Muscle of leg (tissue), 11 donors: Measurements from ENCODE around the gene SETMAR. TPM values are rescaled to one million over a fixed set of nuclear protein-coding genes. Genes with fewer than 3 reads are reported as not detected.

ENCODE experiments used
- DNase-seq: peaks from one replicate; pipeline ENCODE4 v3.0.0; 2013
- H3K27ac ChIP-seq: one replicate; pipeline ENCODE4 v1.5.1; 2013; ENCODE audit warnings: mild to moderate bottlenecking, low read length, control low read depth
- H3K27me3 ChIP-seq: one replicate; pipeline ENCODE4 v1.6.1; 2013; ENCODE audit warnings: low read length; ENCODE audit not compliant: control insufficient read depth, insufficient read depth
- H3K36me3 ChIP-seq: one replicate; pipeline ENCODE4 v1.6.1; 2013; ENCODE audit warnings: low read length; ENCODE audit not compliant: control insufficient read depth, insufficient read depth
- H3K4me1 ChIP-seq: one replicate; pipeline ENCODE4 v1.6.1; 2013; ENCODE audit warnings: low read length; ENCODE audit not compliant: control insufficient read depth, insufficient read depth
- H3K4me3 ChIP-seq: one replicate; pipeline ENCODE4 v1.5.1; 2013; ENCODE audit warnings: low read length, control low read depth
- H3K9me3 ChIP-seq: replicated peaks from 2 replicates; pipeline ENCODE4 v1.6.1; 2013; ENCODE audit warnings: low read depth, low read length; ENCODE audit not compliant: control insufficient read depth
- WGBS: methylation state at CpG from one replicate; pipeline ENCODE4 v1.1.5; 2013; ENCODE audit warnings: missing lambda C conversion rate; ENCODE audit not compliant: insufficient coverage; 5-methylcytosine and 5-hydroxymethylcytosine counted together
- polyA plus RNA-seq, 8 donors: library from polyadenylated mRNA; unstranded; fragments of 120-200 nt; gene quantifications; one replicate each; pipeline versions ENCODE4 v1.2.1 to v1.2.3, GENCODE V29; 2013; ENCODE audit warnings: inconsistent platforms in 1 of 8, low replicate concordance in 1 of 8; ENCODE audit not compliant: insufficient read length in 8 of 8, insufficient read depth in 1 of 8
- total RNA-seq: library from RNA; stranded (reverse); fragments of 120-200 nt; gene quantifications from one replicate; pipeline ENCODE4 v1.2.4, GENCODE V29; 2013

SETMAR gene
- total and polyA plus RNA-seq, 9 donors = 14.4 to 20.4 (median 16.3) TPM

GRCh38 chr3:4332111-4332510 is 28.9 kb downstream of the SETMAR start:
- no peak overlapping the region for H3K27ac ChIP-seq
- WGBS = no CpG with 5 or more reads among the region's 1 CpG

DNA sequence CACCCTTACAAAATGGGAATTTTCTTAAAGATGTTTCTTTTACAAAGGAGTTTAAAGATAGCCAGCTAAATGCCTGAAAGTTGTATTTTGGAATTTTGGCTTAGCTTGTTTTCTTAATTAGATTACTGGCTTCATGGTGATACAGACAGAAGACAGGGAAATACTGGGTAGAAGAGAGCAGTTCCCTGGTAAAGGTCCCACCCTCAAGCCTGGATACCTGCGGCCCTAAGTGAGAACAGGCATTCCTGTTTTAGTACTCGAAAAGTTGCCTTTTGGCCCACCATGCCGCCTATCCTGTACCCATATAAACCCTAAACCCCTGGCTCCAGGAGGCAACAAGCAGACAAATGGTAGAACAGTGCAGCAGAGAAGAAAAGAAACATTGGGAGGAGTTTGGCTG is 29.4 kb downstream of the SETMAR start:
- Histone ChIP-seq H3K4me3 (no peak overlapping the region), H3K4me1 (no peaks in the 10 kb centered on the region), H3K27ac (no peak overlapping the region), H3K36me3 (no peaks in the 10 kb centered on the region), H3K9me3 (peaks cover 4% of the 10 kb centered on the region), H3K27me3 (no peaks in the 10 kb centered on the region)
- DNase-seq = no peak
- no CpG with 5 or more reads among the region's 3 CpGs for WGBS

More at GRCh38 chr3:4332111-4332510, 28.9 kb downstream of the SETMAR start:
- no peaks in the 10 kb centered on the region for H3K4me1 ChIP-seq
- H3K4me3 ChIP-seq = no peak overlapping the region
- no peak for DNase-seq
- H3K9me3 ChIP-seq = peaks cover 6% of the 10 kb centered on the region
- H3K36me3 ChIP-seq = no peaks in the 10 kb centered on the region
- no peaks in the 10 kb centered on the region for H3K27me3 ChIP-seq

- no peaks in the 10 kb centered on the region for H3K27me3 ChIP-seq
- no peaks in the 10 kb centered on the region for H3K36me3 ChIP-seq
- no peak for DNase-seq
- H3K9me3 ChIP-seq = peaks cover 4% of the 10 kb centered on the region
- H3K4me3 ChIP-seq = no peak overlapping the region
- no CpG with 5 or more reads among the region's 3 CpGs for WGBS
- no peak overlapping the region for H3K27ac ChIP-seq
- H3K4me1 ChIP-seq = no peaks in the 10 kb centered on the region
These were observed 29.8 kb downstream of the SETMAR start for GRCh38 chr3:4332991-4333390.

GRCh38 chr3:4334548-4334947 is 31.4 kb downstream of the SETMAR start:
- no peak for DNase-seq
- Histone ChIP-seq H3K4me3 (no peak overlapping the region), H3K9me3 (no peaks in the 10 kb centered on the region), H3K27ac (no peak overlapping the region), H3K4me1 (no peaks in the 10 kb centered on the region), H3K36me3 (no peaks in the 10 kb centered on the region), H3K27me3 (no peaks in the 10 kb centered on the region)
- no CpG with 5 or more reads among the region's 1 CpG for WGBS

DNA sequence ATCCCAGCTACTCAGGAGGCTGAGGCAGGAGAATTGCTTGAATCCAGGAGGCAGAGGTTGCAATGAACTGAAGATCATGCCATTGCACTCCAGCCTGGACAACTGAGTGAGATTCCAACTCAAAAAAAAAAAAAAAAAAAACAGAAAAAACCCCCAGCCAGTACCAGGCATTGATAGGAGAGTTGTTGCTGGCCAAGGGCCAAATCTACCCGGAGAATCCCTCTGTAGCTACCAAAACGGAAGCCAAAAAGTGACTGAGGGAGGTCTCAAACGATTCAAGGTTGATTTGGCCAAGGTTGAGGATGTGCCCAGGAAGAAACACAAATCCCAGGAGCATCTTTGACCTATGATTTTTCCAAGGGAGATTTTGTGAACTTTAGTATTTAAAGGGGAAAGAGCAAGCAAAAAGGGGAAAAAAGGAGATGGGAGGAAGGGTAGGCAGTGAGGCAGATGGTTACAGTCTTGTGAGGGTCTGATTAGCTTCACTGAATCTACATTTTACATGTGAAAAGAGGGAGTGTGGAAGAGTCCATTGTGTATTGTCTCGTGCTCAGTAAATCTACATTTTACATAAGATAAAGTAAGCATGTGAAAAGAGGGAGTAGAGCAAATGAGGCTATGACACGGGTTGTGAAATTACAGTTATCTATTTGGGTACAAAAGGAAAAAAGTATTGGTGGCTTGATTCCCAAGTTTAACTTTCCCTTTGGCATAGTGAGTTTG is 32.8 kb downstream of the SETMAR start:
- no peaks in the 10 kb centered on the region for H3K4me1 ChIP-seq
- no peak overlapping the region for H3K27ac ChIP-seq
- no peaks in the 10 kb centered on the region for H3K27me3 ChIP-seq
- no peaks in the 10 kb centered on the region for H3K36me3 ChIP-seq
- no peak overlapping the region for H3K4me3 ChIP-seq
- H3K9me3 ChIP-seq = no peaks in the 10 kb centered on the region
- 43% methylated on average over 1 of the region's 5 CpGs for WGBS
- no peak for DNase-seq

DNA sequence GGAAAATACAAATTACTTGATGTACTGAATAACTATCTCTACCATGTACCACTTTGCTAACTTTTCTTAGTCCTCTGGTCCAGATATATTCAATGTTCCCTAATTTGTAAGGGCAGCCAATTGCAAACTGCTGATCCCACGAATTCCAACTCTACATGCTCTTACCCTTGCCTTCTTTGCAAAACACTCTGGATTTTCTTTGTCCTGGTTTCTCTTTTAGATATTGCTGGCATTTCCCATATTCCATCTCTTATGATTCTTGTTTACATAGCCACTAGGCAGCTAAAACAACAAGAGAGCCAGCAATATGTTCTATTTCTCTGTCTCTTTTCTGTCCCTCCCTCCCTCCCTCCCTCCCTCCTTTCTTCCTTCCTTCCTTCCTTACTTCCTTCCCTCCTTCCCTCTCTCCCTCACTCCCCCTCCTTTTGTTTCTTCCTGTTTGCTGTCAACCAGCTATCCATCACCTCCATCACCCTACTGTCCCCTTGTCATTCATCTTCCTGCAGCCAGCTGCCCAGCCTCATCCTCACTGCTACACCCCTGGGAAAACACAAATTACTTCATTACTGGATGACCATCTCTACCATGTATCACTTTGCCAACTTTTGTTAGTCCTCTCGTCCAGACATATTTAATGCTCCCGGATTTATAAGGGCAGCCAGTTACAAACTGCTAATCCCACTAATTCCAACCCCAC is 33.8 kb downstream of the SETMAR start:
- H3K36me3 ChIP-seq = no peaks in the 10 kb centered on the region
- no peak for DNase-seq
- no peaks in the 10 kb centered on the region for H3K4me1 ChIP-seq
- no peaks in the 10 kb centered on the region for H3K9me3 ChIP-seq
- 55% methylated on average over 3 of the region's 3 CpGs for WGBS
- no peaks in the 10 kb centered on the region for H3K27me3 ChIP-seq
- H3K27ac ChIP-seq = no peak overlapping the region
- H3K4me3 ChIP-seq = no peak overlapping the region

DNA sequence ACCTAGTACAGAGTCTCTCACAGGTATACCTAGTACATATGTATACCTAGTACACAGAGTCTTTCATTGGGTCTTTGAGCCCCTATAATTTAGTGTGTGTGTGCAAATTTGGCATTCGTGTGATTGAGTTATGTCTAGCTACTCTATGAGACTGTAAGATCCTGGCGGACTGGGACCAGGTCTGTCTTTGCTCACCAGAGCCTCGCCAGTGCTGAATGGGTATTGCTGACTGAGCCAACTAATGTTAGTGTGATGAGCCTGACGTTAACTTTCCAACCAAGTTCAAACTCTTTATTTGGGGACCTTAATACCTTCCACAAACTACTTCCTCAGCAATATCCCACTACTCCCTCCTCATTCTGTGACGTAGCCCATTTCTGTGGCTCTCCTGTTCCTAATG is 35.6 kb downstream of the SETMAR start:
- no peak for DNase-seq
- H3K4me3 ChIP-seq = no peak overlapping the region
- WGBS = 86% methylated on average over 1 of the region's 5 CpGs
- no peaks in the 10 kb centered on the region for H3K9me3 ChIP-seq
- no peaks in the 10 kb centered on the region for H3K27me3 ChIP-seq
- H3K36me3 ChIP-seq = no peaks in the 10 kb centered on the region
- no peak overlapping the region for H3K27ac ChIP-seq
- no peaks in the 10 kb centered on the region for H3K4me1 ChIP-seq

GRCh38 chr3:4340077-4340410 is 36.9 kb downstream of the SETMAR start:
- no peak overlapping the region for H3K4me3 ChIP-seq
- no peaks in the 10 kb centered on the region for H3K27me3 ChIP-seq
- no peak for DNase-seq
- WGBS = 100% methylated on average over 1 of the region's 4 CpGs
- H3K27ac ChIP-seq = no peak overlapping the region
- no peaks in the 10 kb centered on the region for H3K4me1 ChIP-seq
- H3K9me3 ChIP-seq = no peaks in the 10 kb centered on the region
- no peaks in the 10 kb centered on the region for H3K36me3 ChIP-seq

GRCh38 chr3:4340411-4341335 is 37.5 kb downstream of the SETMAR start:
- Histone ChIP-seq H3K9me3 (no peaks in the 10 kb centered on the region), H3K36me3 (no peaks in the 10 kb centered on the region), H3K27me3 (no peaks in the 10 kb centered on the region), H3K4me3 (no peak overlapping the region), H3K4me1 (no peaks in the 10 kb centered on the region), H3K27ac (no peak overlapping the region)
- DNase-seq = peak; percentile 22
- WGBS = 4% methylated on average over 2 of the region's 6 CpGs

DNA sequence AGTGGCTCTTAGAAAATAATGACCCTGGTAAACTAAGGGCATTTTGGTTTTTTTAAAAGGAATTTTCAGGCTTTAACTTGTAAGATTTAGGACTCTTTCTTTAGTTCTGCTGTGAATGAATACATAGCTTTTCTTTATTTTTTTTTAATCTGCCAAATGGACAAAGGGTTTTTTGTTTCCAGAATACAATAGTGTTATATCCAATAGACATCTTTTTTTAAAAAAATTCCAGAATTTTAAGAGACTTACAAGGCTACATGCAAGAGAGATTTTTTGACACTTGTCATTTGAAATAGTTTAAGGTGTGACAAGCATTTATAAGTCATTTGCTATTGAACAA is 38.1 kb downstream of the SETMAR start:
- Histone ChIP-seq H3K36me3 (no peaks in the 10 kb centered on the region), H3K27ac (no peak overlapping the region), H3K27me3 (no peaks in the 10 kb centered on the region), H3K4me3 (no peak overlapping the region), H3K4me1 (no peaks in the 10 kb centered on the region), H3K9me3 (no peaks in the 10 kb centered on the region)
- DNase-seq = no peak
